NCI-H1092 (cell line): Measurements from ENCODE around the gene KRTAP12-3.

Source experiments
- DNase-seq: peaks from one replicate; lab custom pipeline; 2025; lab: John Stamatoyannopoulos, UW

Gene KRTAP12-3

GRCh38 chr21:44702973-44703730 is 45.4 kb downstream of the KRTAP12-3 start:
- DNase-seq = peak; percentile 96

GRCh38 chr21:44703731-44704635 is 46.3 kb downstream of the KRTAP12-3 start:
- DNase-seq = no peak

GRCh38 chr21:44704636-44705001 is 46.9 kb downstream of the KRTAP12-3 start:
- no peak for DNase-seq

GRCh38 chr21:44706026-44706705 is 48.4 kb downstream of the KRTAP12-3 start:
- no peak for DNase-seq

GRCh38 chr21:44706706-44707581 is 49.2 kb downstream of the KRTAP12-3 start:
- no peak for DNase-seq
